Nephron progenitor cell (in vitro differentiated cells): Measurements from ENCODE around the gene SDK1.

ENCODE experiments used
- DNase-seq: peaks from one replicate; pipeline ENCODE4 v3.0.0; 2021
- H3K27ac Mint-ChIP-seq: 2 replicates; pipeline ENCODE4 v1.8.0; 2021; ENCODE audit warnings: mild to moderate bottlenecking, moderate library complexity, mixed read lengths
- H3K27me3 Mint-ChIP-seq: 2 replicates; pipeline ENCODE4 v1.8.0; 2021; ENCODE audit warnings: mild to moderate bottlenecking, low read depth, mixed read lengths; ENCODE audit not compliant: poor library complexity
- H3K36me3 Mint-ChIP-seq: 2 replicates; pipeline ENCODE4 v1.8.0; 2021; ENCODE audit warnings: low read depth, mixed read lengths
- H3K4me1 Mint-ChIP-seq: 2 replicates; pipeline ENCODE4 v1.8.0; 2021; ENCODE audit warnings: mixed read lengths
- H3K4me3 Mint-ChIP-seq: 2 replicates; pipeline ENCODE4 v1.8.0; 2021; ENCODE audit warnings: mild to moderate bottlenecking, moderate library complexity, mixed read lengths
- H3K9me3 Mint-ChIP-seq: 2 replicates; pipeline ENCODE4 v1.8.0; 2021; ENCODE audit warnings: mild to moderate bottlenecking, moderate library complexity, mixed read lengths
- CTCF ChIP-seq: fragments of 200-600 bp; sonication (generic); IDR thresholded peaks from 2 replicates; pipeline ENCODE4 v1.5.0; 2021; ENCODE audit warnings: antibody characterized with exemption

Gene SDK1

GRCh38 chr7:4208586-4208985 is 907.5 kb downstream of the SDK1 start:
- H3K9me3 Mint-ChIP-seq: no peaks in the 10 kb centered on the region
- DNase-seq: no peak
- no peak overlapping the region for H3K27ac Mint-ChIP-seq
- no peak overlapping the region for H3K4me3 Mint-ChIP-seq
- H3K36me3 Mint-ChIP-seq: peaks cover 10% of the 10 kb centered on the region
- TF ChIP-seq CTCF: no peak
- peaks cover 40% of the 10 kb centered on the region for H3K4me1 Mint-ChIP-seq
- H3K27me3 Mint-ChIP-seq: peaks cover 11% of the 10 kb centered on the region

- Mint-ChIP-seq H3K9me3 (no peaks in the 10 kb centered on the region), H3K4me1 (peaks cover 40% of the 10 kb centered on the region)
Observed at GRCh38 chr7:4209126-4209525, 908.1 kb downstream of the SDK1 start.

GRCh38 chr7:4209966-4210365 is 908.9 kb downstream of the SDK1 start:
- peaks cover 35% of the 10 kb centered on the region for H3K4me1 Mint-ChIP-seq
- H3K27ac Mint-ChIP-seq: no peak overlapping the region
- DNase-seq: no peak
- H3K36me3 Mint-ChIP-seq: peaks cover 10% of the 10 kb centered on the region
- H3K9me3 Mint-ChIP-seq: no peaks in the 10 kb centered on the region
- peaks cover 11% of the 10 kb centered on the region for H3K27me3 Mint-ChIP-seq
- TF ChIP-seq CTCF: no peak
- no peak overlapping the region for H3K4me3 Mint-ChIP-seq

More at GRCh38 chr7:4209126-4209525, 908.1 kb downstream of the SDK1 start:
- H3K4me3 Mint-ChIP-seq: no peak overlapping the region
- H3K27me3 Mint-ChIP-seq: peaks cover 11% of the 10 kb centered on the region
- TF ChIP-seq CTCF: no peak
- no peak overlapping the region for H3K27ac Mint-ChIP-seq
- peaks cover 10% of the 10 kb centered on the region for H3K36me3 Mint-ChIP-seq
- no peak for DNase-seq

- peaks cover 10% of the 10 kb centered on the region for H3K36me3 Mint-ChIP-seq
- no peak for DNase-seq
- peaks cover 33% of the 10 kb centered on the region for H3K4me1 Mint-ChIP-seq
- peaks cover 11% of the 10 kb centered on the region for H3K27me3 Mint-ChIP-seq
- no peak overlapping the region for H3K27ac Mint-ChIP-seq
- H3K9me3 Mint-ChIP-seq: no peaks in the 10 kb centered on the region
- H3K4me3 Mint-ChIP-seq: no peak overlapping the region
- no peak for TF ChIP-seq CTCF
Observed at GRCh38 chr7:4210821-4211220, 909.8 kb downstream of the SDK1 start.

GRCh38 chr7:4211261-4211660 is 910.2 kb downstream of the SDK1 start:
- Mint-ChIP-seq H3K27me3 (peaks cover 11% of the 10 kb centered on the region), H3K36me3 (peaks cover 10% of the 10 kb centered on the region), H3K27ac (no peak overlapping the region), H3K4me3 (no peak overlapping the region), H3K9me3 (no peaks in the 10 kb centered on the region), H3K4me1 (peaks cover 33% of the 10 kb centered on the region)
- DNase-seq: no peak
- no peak for TF ChIP-seq CTCF

- Mint-ChIP-seq H3K36me3 (peaks cover 10% of the 10 kb centered on the region), H3K4me3 (no peak overlapping the region), H3K27ac (no peak overlapping the region), H3K27me3 (peaks cover 7% of the 10 kb centered on the region), H3K4me1 (peaks cover 33% of the 10 kb centered on the region), H3K9me3 (no peaks in the 10 kb centered on the region)
- no peak for TF ChIP-seq CTCF
- no peak for DNase-seq
Observed at GRCh38 chr7:4212376-4212775, 911.3 kb downstream of the SDK1 start.
